RPMI8226 (cell line): Measurements from ENCODE around the gene CORIN.
A peak's percentile ranks its signal among the peaks of the same experiment; 100 is the strongest.

Source experiments
- DNase-seq: peaks from one replicate; pipeline ENCODE4 v3.0.0-alpha.2; 2015

The CORIN gene, protein sequence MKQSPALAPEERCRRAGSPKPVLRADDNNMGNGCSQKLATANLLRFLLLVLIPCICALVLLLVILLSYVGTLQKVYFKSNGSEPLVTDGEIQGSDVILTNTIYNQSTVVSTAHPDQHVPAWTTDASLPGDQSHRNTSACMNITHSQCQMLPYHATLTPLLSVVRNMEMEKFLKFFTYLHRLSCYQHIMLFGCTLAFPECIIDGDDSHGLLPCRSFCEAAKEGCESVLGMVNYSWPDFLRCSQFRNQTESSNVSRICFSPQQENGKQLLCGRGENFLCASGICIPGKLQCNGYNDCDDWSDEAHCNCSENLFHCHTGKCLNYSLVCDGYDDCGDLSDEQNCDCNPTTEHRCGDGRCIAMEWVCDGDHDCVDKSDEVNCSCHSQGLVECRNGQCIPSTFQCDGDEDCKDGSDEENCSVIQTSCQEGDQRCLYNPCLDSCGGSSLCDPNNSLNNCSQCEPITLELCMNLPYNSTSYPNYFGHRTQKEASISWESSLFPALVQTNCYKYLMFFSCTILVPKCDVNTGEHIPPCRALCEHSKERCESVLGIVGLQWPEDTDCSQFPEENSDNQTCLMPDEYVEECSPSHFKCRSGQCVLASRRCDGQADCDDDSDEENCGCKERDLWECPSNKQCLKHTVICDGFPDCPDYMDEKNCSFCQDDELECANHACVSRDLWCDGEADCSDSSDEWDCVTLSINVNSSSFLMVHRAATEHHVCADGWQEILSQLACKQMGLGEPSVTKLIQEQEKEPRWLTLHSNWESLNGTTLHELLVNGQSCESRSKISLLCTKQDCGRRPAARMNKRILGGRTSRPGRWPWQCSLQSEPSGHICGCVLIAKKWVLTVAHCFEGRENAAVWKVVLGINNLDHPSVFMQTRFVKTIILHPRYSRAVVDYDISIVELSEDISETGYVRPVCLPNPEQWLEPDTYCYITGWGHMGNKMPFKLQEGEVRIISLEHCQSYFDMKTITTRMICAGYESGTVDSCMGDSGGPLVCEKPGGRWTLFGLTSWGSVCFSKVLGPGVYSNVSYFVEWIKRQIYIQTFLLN

GRCh38 chr4:47837908-47838294, at the start of gene CORIN:
Gene CORIN, minus strand, starts transcription at chr4:47838067. Its CDS starts 118 bp downstream, at chr4:47837949.
- no peak for DNase-seq

- DNase-seq, result no peak
Measured at GRCh38 chr4:47882228-47882627, 44.4 kb upstream of the CORIN start.

DNA sequence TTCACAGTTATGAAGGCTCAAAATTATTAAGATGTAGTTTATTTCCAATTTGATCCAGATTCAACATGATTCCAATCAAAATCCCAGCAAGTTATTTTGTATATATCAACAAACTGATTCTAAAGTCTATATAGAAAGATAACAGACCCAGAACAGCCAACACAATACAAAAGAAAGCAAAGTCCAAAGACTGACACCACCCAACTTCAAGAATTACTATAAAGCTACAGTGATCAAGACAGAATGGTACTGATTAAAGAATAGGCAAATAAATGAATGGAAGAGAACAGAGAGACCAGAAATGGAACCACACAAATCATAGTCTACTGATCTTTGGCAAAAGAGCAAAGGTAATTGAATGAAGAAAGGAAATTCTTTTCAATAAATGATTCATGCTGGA, 41.6 kb upstream of the CORIN start:
- DNase-seq, result no peak

GRCh38 chr4:47876784-47877546, 39.1 kb upstream of the CORIN start:
- DNase-seq, result no peak

GRCh38 chr4:47876310-47876709, 38.4 kb upstream of the CORIN start:
- no peak for DNase-seq

DNA sequence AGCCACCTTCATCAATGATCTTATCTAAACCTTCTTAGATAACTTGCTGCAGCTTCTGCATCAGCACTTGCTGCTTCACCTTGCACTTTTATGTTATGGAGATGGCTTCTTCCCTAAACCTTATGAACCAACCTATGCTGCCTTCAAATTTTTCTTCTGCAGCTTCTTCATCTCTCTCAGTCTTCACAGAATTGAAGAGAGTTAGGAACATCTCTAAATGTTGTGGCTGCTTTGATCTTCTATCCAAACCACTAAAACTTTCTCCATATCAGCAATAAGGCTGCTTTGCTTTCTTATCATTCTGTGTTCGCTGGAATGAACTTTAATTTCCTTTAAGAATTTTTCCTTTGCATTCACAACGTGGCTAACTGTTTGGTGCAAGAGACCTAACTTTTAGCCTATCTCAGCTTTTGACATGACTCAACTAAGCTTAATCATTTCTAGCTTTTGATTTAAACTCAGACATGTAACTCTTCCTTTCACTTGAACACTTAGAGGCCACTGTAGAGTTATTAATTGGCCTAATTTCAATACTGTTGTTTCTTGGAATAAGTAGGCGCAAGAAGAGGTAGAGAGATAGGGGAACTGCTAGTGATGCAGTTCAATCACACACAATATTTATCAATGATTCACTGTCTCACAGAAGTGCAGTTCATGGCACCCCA, 36.1 kb upstream of the CORIN start:
- no peak for DNase-seq

GRCh38 chr4:47863486-47863885, 25.6 kb upstream of the CORIN start:
- DNase-seq, result no peak

GRCh38 chr4:47862297-47862696, 24.4 kb upstream of the CORIN start:
- no peak for DNase-seq

- DNase-seq, result no peak
Measured at GRCh38 chr4:47860305-47860704, 22.4 kb upstream of the CORIN start.

DNA sequence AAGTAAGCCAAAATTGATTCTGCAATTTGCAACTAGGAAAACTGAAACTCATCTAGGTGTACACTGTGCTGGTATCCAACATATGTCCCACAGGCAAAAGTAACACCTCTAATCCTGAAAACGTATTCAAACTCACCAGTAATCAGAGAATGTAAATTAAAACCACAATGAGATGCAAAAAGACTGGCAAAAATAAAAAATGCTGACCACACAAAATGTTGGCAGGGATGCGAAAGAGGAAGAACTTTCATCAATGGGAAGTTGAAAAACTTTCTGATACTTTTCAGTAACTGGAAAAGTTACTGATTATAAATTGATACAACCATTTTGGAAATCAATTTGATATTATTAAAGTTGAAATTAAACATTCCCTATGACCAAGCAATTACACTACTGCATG, 20.1 kb upstream of the CORIN start:
- DNase-seq, result no peak

GRCh38 chr4:47856713-47857112, 18.8 kb upstream of the CORIN start:
- no peak for DNase-seq

- DNase-seq, result no peak
Measured at GRCh38 chr4:47855350-47855749, 17.5 kb upstream of the CORIN start.

DNA sequence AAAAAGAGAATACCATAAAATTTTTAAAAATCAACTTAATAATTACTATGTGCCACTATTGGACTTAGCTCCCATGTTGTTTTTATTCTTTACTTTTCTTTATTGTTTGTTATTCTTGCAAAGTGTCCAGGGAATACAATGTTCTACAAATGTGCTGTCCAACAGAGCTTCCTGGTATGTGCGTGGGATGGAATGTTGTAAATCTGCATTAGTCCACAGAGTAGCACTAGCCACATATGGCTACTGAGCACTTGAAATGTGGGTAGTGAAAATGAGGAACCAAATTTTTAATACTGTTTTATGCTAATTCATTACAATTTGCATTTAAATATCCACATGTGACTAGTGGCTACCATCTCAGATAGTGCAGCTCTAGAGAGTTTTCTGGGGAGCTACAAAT, 14.3 kb upstream of the CORIN start:
- no peak for DNase-seq

GRCh38 chr4:47849466-47849865, 11.6 kb upstream of the CORIN start:
- no peak for DNase-seq

GRCh38 chr4:47848041-47848440, 10.2 kb upstream of the CORIN start:
- no peak for DNase-seq

- DNase-seq, result no peak
Measured at GRCh38 chr4:47842985-47843384, 5.1 kb upstream of the CORIN start.

- DNase-seq, result no peak
Measured at GRCh38 chr4:47840291-47840690, 2.4 kb upstream of the CORIN start.

- DNase-seq, result peak; percentile 4
Measured at GRCh38 chr4:47839259-47839658, 1.4 kb upstream of the CORIN start.

DNA sequence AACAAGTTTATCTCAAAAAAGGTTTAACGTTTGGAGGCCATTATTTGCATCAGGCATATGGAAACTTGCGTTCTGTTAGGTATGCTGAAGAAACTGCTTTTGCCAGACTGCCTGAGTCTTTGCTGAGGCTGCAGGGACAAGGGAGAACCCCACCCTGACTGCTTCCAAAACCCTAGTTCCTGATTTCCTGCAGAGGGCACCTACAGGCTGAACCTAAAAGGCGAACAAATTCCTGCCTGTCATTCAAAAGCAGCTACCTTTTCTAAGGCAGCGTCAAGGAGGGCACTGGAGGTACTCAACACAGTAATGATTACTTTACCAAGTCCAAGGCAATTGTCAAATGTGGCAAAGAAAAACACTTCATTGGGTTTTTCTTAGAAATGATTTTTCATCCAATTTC, 578 bp upstream of the CORIN start:
- no peak for DNase-seq

DNA sequence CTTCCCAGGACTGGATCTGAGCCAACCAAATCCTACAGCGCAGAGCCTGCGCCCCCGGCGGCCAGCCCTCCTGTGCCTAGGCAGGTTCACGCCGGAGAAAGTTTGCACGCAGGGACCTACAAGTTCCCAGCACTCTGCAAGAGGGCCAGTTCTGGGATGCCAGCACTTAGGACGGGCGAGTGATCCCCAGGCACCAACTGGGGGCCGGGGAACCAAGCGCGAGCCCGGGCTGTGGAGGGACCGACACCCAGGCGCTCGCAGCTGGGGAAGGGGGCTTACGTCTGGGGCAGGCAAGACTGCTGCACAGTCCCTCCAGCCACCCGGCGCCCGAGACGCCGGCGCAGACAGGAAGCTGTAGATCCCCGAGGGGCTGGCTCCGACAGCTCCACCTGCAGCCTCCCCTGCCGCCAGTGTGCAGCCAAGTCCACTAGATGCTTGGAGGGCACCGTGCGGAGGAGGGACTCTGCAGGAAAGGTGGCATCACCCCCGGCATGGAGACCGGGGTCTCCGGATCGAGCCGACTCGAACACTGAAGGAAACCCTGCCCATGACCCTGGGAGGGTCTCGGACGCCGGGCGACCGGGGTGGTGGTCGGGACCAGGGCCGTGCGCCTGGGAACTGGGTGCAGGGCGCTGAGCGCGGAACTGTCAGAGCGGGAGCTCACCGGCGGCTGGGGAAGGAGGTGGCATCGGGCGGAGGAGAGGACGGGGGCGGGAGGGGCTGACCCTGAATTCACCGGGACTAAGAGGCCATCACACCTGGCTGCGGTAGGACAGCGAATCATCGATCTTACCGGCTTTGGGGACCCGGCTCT, 566 bp downstream of the CORIN start:
- peak; percentile 28 for DNase-seq

- peak; percentile 58 for DNase-seq
Measured at GRCh38 chr4:47836641-47837093, 1.2 kb downstream of the CORIN start.
